ENCODE data around the gene FAM222A. TPM values are rescaled to one million over a fixed set of nuclear protein-coding genes. Genes with fewer than 3 reads are reported as not detected.

The FAM222A gene
- polyA plus RNA-seq, 3 donors = 0.09 TPM; not detected in 2

GRCh38 chr12:109710205-109710746 is 3.3 kb upstream of the FAM222A start:
- H3K27ac Mint-ChIP-seq = no peak overlapping the region
- no peak for DNase-seq
- peaks cover 14 to 33% of the 10 kb centered on the region in 2 donors for H3K27me3 ChIP-seq (ENCODE audit: control insufficient read depth in 2 of 2, insufficient read depth in 2 of 2, low read length in 2 of 2)
- no peak overlapping the region for H3K4me3 Mint-ChIP-seq
- no peak overlapping the region for H3K9ac ChIP-seq (ENCODE audit: insufficient read depth, low read length, poor library complexity, severe bottlenecking)
- peaks cover 8 to 13% of the 10 kb centered on the region in 2 donors for H3K4me1 ChIP-seq (ENCODE audit: control insufficient read depth in 1 of 2, insufficient read depth in 2 of 2, low read length in 2 of 2)
- no peaks in the 10 kb centered on the region for H3K36me3 ChIP-seq (replicated peaks in 1 of 2; ENCODE audit: control insufficient read depth in 1 of 2, insufficient read depth in 2 of 2, low read length in 2 of 2)
- no peak overlapping the region for H3K27ac ChIP-seq (ENCODE audit: low read depth in 1 of 2, low read length in 2 of 2)
- H2AFZ ChIP-seq (ENCODE audit: insufficient read depth, low read depth, low read length, poor library complexity, severe bottlenecking) = no peak overlapping the region
- no peaks in the 10 kb centered on the region for H3K9me3 Mint-ChIP-seq
- H3K27me3 Mint-ChIP-seq (ENCODE audit: low read depth in 3 of 3) = peaks cover 35 to 48% (median 40%) of the 10 kb centered on the region in 3 donors
- no peak overlapping the region for H3K4me2 ChIP-seq (replicated peaks; ENCODE audit: extremely low read depth, low read length, poor library complexity, severe bottlenecking)
- H3K79me2 ChIP-seq (ENCODE audit: insufficient read depth, low read length) = no peaks in the 10 kb centered on the region
- H3K9me3 ChIP-seq (replicated peaks in 1 of 2; ENCODE audit: control insufficient read depth in 1 of 2, insufficient read depth in 1 of 2, low read length in 2 of 2) = peaks cover 0 to 4% of the 10 kb centered on the region in 2 donors
- H3K4me3 ChIP-seq (replicated peaks in 1 of 3; ENCODE audit: low read depth in 2 of 3, low read length in 3 of 3) = no peak overlapping the region
- TF ChIP-seq CTCF (IDR thresholded peaks at IDR 0.05) = no peak
- 84% methylated on average over 2 of the region's 5 CpGs for WGBS (ENCODE audit: insufficient coverage)
- H3K4me1 Mint-ChIP-seq = peaks cover 5% of the 10 kb centered on the region
- no peaks in the 10 kb centered on the region for H4K20me1 ChIP-seq (ENCODE audit: insufficient read depth, low read length)
- H3K36me3 Mint-ChIP-seq = no peaks in the 10 kb centered on the region
- intact Hi-C loops (cut with micrococcal nuclease) = loop anchor here (5.0 to 10.0 kb wide), 3 partner anchors 138 to 233 kb away; partner anchors contain the start of genes KCTD10 (in 2 of the 2), UBE3B (in 2 of the 2), MMAB (in 1 of the 2) and MVK (in 1 of the 2)

GRCh38 chr12:109710747-109711595 is 2.7 kb upstream of the FAM222A start:
- Mint-ChIP-seq H3K9me3 (no peaks in the 10 kb centered on the region), H3K36me3 (no peaks in the 10 kb centered on the region), H3K4me1 (peaks cover 5% of the 10 kb centered on the region), H3K27me3 (ENCODE audit: low read depth in 3 of 3) (peaks cover 38 to 52% (median 47%) of the 10 kb centered on the region in 3 donors), H3K4me3 (peak overlapping the region in 1 of 2 donors; percentile 51), H3K27ac (no peak overlapping the region)
- Histone ChIP-seq H3K9me3 (replicated peaks in 1 of 2; ENCODE audit: control insufficient read depth in 1 of 2, insufficient read depth in 1 of 2, low read length in 2 of 2) (peaks cover 0 to 4% of the 10 kb centered on the region in 2 donors), H3K9ac (ENCODE audit: insufficient read depth, low read length, poor library complexity, severe bottlenecking) (no peak overlapping the region), H3K36me3 (replicated peaks in 1 of 2; ENCODE audit: control insufficient read depth in 1 of 2, insufficient read depth in 2 of 2, low read length in 2 of 2) (no peaks in the 10 kb centered on the region), H4K20me1 (ENCODE audit: insufficient read depth, low read length) (no peaks in the 10 kb centered on the region), H3K4me2 (replicated peaks; ENCODE audit: extremely low read depth, low read length, poor library complexity, severe bottlenecking) (no peak overlapping the region), H3K27me3 (ENCODE audit: control insufficient read depth in 2 of 2, insufficient read depth in 2 of 2, low read length in 2 of 2) (peaks cover 14 to 40% of the 10 kb centered on the region in 2 donors), H3K79me2 (ENCODE audit: insufficient read depth, low read length) (no peaks in the 10 kb centered on the region), H2AFZ (ENCODE audit: insufficient read depth, low read depth, low read length, poor library complexity, severe bottlenecking) (no peak overlapping the region), H3K4me3 (replicated peaks in 1 of 3; ENCODE audit: low read depth in 2 of 3, low read length in 3 of 3) (no peak overlapping the region), H3K4me1 (ENCODE audit: control insufficient read depth in 1 of 2, insufficient read depth in 2 of 2, low read length in 2 of 2) (peaks cover 8 to 13% of the 10 kb centered on the region in 2 donors), H3K27ac (ENCODE audit: low read depth in 1 of 2, low read length in 2 of 2) (no peak overlapping the region)
- 76% methylated on average over 6 of the region's 11 CpGs for WGBS (ENCODE audit: insufficient coverage)
- no peak for DNase-seq
- intact Hi-C loops (cut with micrococcal nuclease) = loop anchor here (5.0 to 10.0 kb wide), 3 partner anchors 139 to 234 kb away; partner anchors contain the start of genes KCTD10 (in 2 of the 2), UBE3B (in 2 of the 2), MMAB (in 1 of the 2) and MVK (in 1 of the 2)
- TF ChIP-seq CTCF (IDR thresholded peaks at IDR 0.05) = no peak
